ENCODE results near the gene PIGU.

DNA sequence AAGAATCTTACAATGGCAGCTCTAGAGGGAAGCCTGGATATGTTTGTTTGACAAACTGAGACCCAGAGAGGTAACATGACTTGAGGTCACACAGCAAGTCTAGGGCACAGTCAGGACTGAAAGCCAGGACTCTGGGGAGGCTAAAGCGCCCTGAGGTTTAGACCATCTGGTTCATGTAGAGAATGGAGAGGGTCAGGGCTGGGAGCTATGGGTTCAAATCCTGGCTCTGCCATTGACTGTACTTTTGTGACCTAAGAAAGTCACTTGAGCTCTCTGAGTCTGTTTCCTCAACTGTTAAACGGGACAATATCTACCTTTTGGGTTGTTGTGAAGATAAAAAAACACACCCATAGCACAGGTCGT, 26.1 kb upstream of the PIGU start:
- TF ChIP-seq CTCF (IDR thresholded peaks at IDR 0.05; ENCODE audit: poor library complexity, severe bottlenecking): no peak
- TF ChIP-seq REST (IDR thresholded peaks at IDR 0.05; ENCODE audit: borderline replicate concordance): no peak
- no peak for TF ChIP-seq MXI1 (conservative IDR thresholded peaks at IDR 0.05; ENCODE audit: poor library complexity, severe bottlenecking)
- no peak for TF ChIP-seq POLR2AphosphoS5 (IDR thresholded peaks at IDR 0.05)
- TF ChIP-seq EP300 (conservative IDR thresholded peaks at IDR 0.05; ENCODE audit: poor library complexity, severe bottlenecking): no peak
- TF ChIP-seq TAF1 (IDR thresholded peaks at IDR 0.05; ENCODE audit: low read depth): no peak
- TF ChIP-seq EZH2 (IDR thresholded peaks at IDR 0.05; ENCODE audit: borderline replicate concordance, insufficient read depth, low read length, poor library complexity, severe bottlenecking): no peak
- no peak for TF ChIP-seq RAD21 (conservative IDR thresholded peaks at IDR 0.05)
- TF ChIP-seq SMC3 (conservative IDR thresholded peaks at IDR 0.05; ENCODE audit: poor library complexity): no peak
